ENCODE results near the gene COL9A3.

COL9A3 gene

DNA sequence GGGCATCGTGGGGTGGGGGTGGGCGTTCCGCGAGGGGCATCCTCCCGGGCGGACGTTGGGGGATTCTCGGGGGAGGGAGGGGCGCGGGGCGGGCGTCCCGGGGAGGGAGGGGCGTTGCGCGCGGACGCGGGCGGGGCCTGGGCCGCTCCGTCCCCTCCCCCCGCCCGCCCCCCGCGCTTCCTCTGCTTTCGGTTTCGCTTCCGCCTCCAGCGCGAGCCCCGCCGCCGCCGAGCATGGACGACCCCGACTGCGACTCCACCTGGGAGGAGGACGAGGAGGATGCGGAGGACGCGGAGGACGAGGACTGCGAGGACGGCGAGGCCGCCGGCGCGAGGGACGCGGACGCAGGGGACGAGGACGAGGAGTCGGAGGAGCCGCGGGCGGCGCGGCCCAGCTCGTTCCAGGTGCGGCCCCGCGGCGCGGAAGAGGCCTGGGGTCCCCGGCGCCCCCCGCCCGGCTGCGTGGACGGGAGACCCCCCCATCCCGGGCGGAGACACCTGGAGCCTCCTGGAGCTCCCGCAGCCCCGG, 12.2 kb upstream of the COL9A3 start, which contains the start of gene OGFR:
Gene OGFR (plus strand): TSS at position 209 of the 528 bp plus-strand sequence. CDS start 25 bp downstream, at position 234.
- Histone ChIP-seq H2AK5ac (ENCODE audit: low read depth, low read length) (peak within 1 kb of the TSS; percentile 96), H3K4me1 (ENCODE audit: control insufficient read depth in 2 of 2, insufficient read depth in 1 of 2, low read depth in 1 of 2, low read length in 2 of 2) (peaks cover 15% of the 10 kb centered on the region in 2 donors), H3K23ac (ENCODE audit: low read depth, low read length, poor library complexity) (peak within 1 kb of the TSS; percentile 100), H2BK15ac (ENCODE audit: low read length) (peak within 1 kb of the TSS; percentile 94), H3K79me1 (ENCODE audit: low read depth, low read length) (peaks cover 5% of the 10 kb centered on the region), H4K91ac (ENCODE audit: low read depth, low read length, poor library complexity) (no peak within 1 kb of the TSS), H2BK5ac (ENCODE audit: low read length) (peak within 1 kb of the TSS; percentile 95), H2BK12ac (ENCODE audit: low read length) (peak within 1 kb of the TSS; percentile 84), H3K18ac (ENCODE audit: low read length) (peak within 1 kb of the TSS; percentile 98), H2BK120ac (ENCODE audit: low read depth, low read length) (no peak within 1 kb of the TSS), H3K14ac (ENCODE audit: low read length) (peak within 1 kb of the TSS; percentile 98), H3K4me2 (ENCODE audit: insufficient read depth, low read length, poor library complexity, severe bottlenecking) (peak within 1 kb of the TSS; percentile 86), H3K27ac (replicated peaks; ENCODE audit: low read length) (peak within 1 kb of the TSS; percentile 46), H4K8ac (ENCODE audit: low read depth, low read length) (no peak within 1 kb of the TSS), H3K4me3 (ENCODE audit: low read length in 2 of 2) (peak within 1 kb of the TSS; percentile 99 to 100), H3K9me3 (replicated peaks in 1 of 2; ENCODE audit: control insufficient read depth in 2 of 2, insufficient read depth in 1 of 2, low read depth in 1 of 2, low read length in 2 of 2) (no peaks in the 10 kb centered on the region), H3K36me3 (replicated peaks in 1 of 2; ENCODE audit: control insufficient read depth in 2 of 2, insufficient read depth in 2 of 2, low read length in 2 of 2) (peaks cover 21 to 48% of the 10 kb centered on the region in 2 donors), H3K27me3 (ENCODE audit: control insufficient read depth in 3 of 3, insufficient read depth in 3 of 3, low read depth in 1 of 3, low read length in 3 of 3) (no peaks in the 10 kb centered on the region), H3K4ac (ENCODE audit: low read length) (peak within 1 kb of the TSS; percentile 10), H3K9ac (ENCODE audit: low read depth, low read length, poor library complexity) (peak within 1 kb of the TSS; percentile 100), H2AFZ (ENCODE audit: low read length) (peak within 1 kb of the TSS; percentile 89)
- no peak for DNase-seq (ENCODE audit: low spot score)
- WGBS, 2 donors (ENCODE audit: extremely low coverage in 2 of 2, insufficient read length in 2 of 2, insufficient replicate concordance in 1 of 2): no CpG with 5 or more reads among the region's 77 CpGs

- Histone ChIP-seq H3K27ac (replicated peaks; ENCODE audit: low read length) (peak overlapping the region; percentile 46), H3K14ac (ENCODE audit: low read length) (peak overlapping the region; percentile 98), H4K91ac (ENCODE audit: low read depth, low read length, poor library complexity) (no peak overlapping the region), H3K4me1 (ENCODE audit: control insufficient read depth in 2 of 2, insufficient read depth in 1 of 2, low read depth in 1 of 2, low read length in 2 of 2) (peaks cover 15% of the 10 kb centered on the region in 2 donors), H3K79me1 (ENCODE audit: low read depth, low read length) (peaks cover 5% of the 10 kb centered on the region), H3K4ac (ENCODE audit: low read length) (no peak overlapping the region), H3K9ac (ENCODE audit: low read depth, low read length, poor library complexity) (peak overlapping the region; percentile 100), H3K36me3 (replicated peaks in 1 of 2; ENCODE audit: control insufficient read depth in 2 of 2, insufficient read depth in 2 of 2, low read length in 2 of 2) (peaks cover 18 to 50% of the 10 kb centered on the region in 2 donors), H3K9me3 (replicated peaks in 1 of 2; ENCODE audit: control insufficient read depth in 2 of 2, insufficient read depth in 1 of 2, low read depth in 1 of 2, low read length in 2 of 2) (no peaks in the 10 kb centered on the region), H3K4me2 (ENCODE audit: insufficient read depth, low read length, poor library complexity, severe bottlenecking) (peak overlapping the region; percentile 86), H2AK5ac (ENCODE audit: low read depth, low read length) (peak overlapping the region; percentile 96), H2BK120ac (ENCODE audit: low read depth, low read length) (no peak overlapping the region), H3K23ac (ENCODE audit: low read depth, low read length, poor library complexity) (peak overlapping the region; percentile 97), H2BK15ac (ENCODE audit: low read length) (peak overlapping the region; percentile 58), H3K27me3 (ENCODE audit: control insufficient read depth in 3 of 3, insufficient read depth in 3 of 3, low read depth in 1 of 3, low read length in 3 of 3) (no peaks in the 10 kb centered on the region), H3K4me3 (ENCODE audit: low read length in 2 of 2) (peak overlapping the region; percentile 99 to 100), H2AFZ (ENCODE audit: low read length) (peak overlapping the region; percentile 89), H4K8ac (ENCODE audit: low read depth, low read length) (no peak overlapping the region), H3K18ac (ENCODE audit: low read length) (peak overlapping the region; percentile 94), H2BK12ac (ENCODE audit: low read length) (no peak overlapping the region), H2BK5ac (ENCODE audit: low read length) (peak overlapping the region; percentile 95)
- no CpG with 5 or more reads among the region's 58 CpGs for WGBS, 2 donors (ENCODE audit: extremely low coverage in 2 of 2, insufficient read length in 2 of 2, insufficient replicate concordance in 1 of 2)
- DNase-seq (ENCODE audit: low spot score): no peak
Measured at GRCh38 chr20:62805155-62805710, 11.6 kb upstream of the COL9A3 start.

- WGBS, 2 donors (ENCODE audit: extremely low coverage in 2 of 2, insufficient read length in 2 of 2, insufficient replicate concordance in 1 of 2): no CpG with 5 or more reads among the region's 25 CpGs
- H3K23ac ChIP-seq (ENCODE audit: low read depth, low read length, poor library complexity): peak overlapping the region; percentile 97
- DNase-seq (ENCODE audit: low spot score): peak; percentile 72
Measured at GRCh38 chr20:62805711-62806382, 11.0 kb upstream of the COL9A3 start.

More at GRCh38 chr20:62805711-62806382, 11.0 kb upstream of the COL9A3 start:
- Histone ChIP-seq H3K18ac (ENCODE audit: low read length) (peak overlapping the region; percentile 94), H4K91ac (ENCODE audit: low read depth, low read length, poor library complexity) (no peak overlapping the region), H2BK12ac (ENCODE audit: low read length) (no peak overlapping the region), H2BK120ac (ENCODE audit: low read depth, low read length) (no peak overlapping the region), H3K4ac (ENCODE audit: low read length) (no peak overlapping the region), H3K9me3 (replicated peaks in 1 of 2; ENCODE audit: control insufficient read depth in 2 of 2, insufficient read depth in 1 of 2, low read depth in 1 of 2, low read length in 2 of 2) (no peaks in the 10 kb centered on the region), H3K4me2 (ENCODE audit: insufficient read depth, low read length, poor library complexity, severe bottlenecking) (peak overlapping the region; percentile 86), H3K4me3 (ENCODE audit: low read length in 2 of 2) (peak overlapping the region; percentile 99 to 100), H2AK5ac (ENCODE audit: low read depth, low read length) (peak overlapping the region; percentile 96), H3K9ac (ENCODE audit: low read depth, low read length, poor library complexity) (peak overlapping the region; percentile 93), H2BK15ac (ENCODE audit: low read length) (peak overlapping the region; percentile 58), H2AFZ (ENCODE audit: low read length) (peak overlapping the region; percentile 68), H3K79me1 (ENCODE audit: low read depth, low read length) (peaks cover 5% of the 10 kb centered on the region), H3K27me3 (ENCODE audit: control insufficient read depth in 3 of 3, insufficient read depth in 3 of 3, low read depth in 1 of 3, low read length in 3 of 3) (no peaks in the 10 kb centered on the region), H4K8ac (ENCODE audit: low read depth, low read length) (no peak overlapping the region), H3K4me1 (ENCODE audit: control insufficient read depth in 2 of 2, insufficient read depth in 1 of 2, low read depth in 1 of 2, low read length in 2 of 2) (peaks cover 15% of the 10 kb centered on the region in 2 donors), H3K36me3 (replicated peaks in 1 of 2; ENCODE audit: control insufficient read depth in 2 of 2, insufficient read depth in 2 of 2, low read length in 2 of 2) (peaks cover 15 to 50% of the 10 kb centered on the region in 2 donors), H3K14ac (ENCODE audit: low read length) (peak overlapping the region; percentile 71), H3K27ac (replicated peaks; ENCODE audit: low read length) (peak overlapping the region; percentile 46), H2BK5ac (ENCODE audit: low read length) (peak overlapping the region; percentile 95)

Data from neuronal stem cell (in vitro differentiated cells).